ENCODE measurements around the gene DEDD2.
A peak's percentile ranks its signal among the peaks of the same experiment; 100 is the strongest.

Gene DEDD2

GRCh38 chr19:42230571-42230970 lies 13.1 kb upstream of the DEDD2 start:
- no peak overlapping the region for H3K4me3 ChIP-seq (ENCODE audit: low read depth, low read length)
- DNase-seq (ENCODE audit: low read depth): no peak
- TF ChIP-seq, protein P1, sequence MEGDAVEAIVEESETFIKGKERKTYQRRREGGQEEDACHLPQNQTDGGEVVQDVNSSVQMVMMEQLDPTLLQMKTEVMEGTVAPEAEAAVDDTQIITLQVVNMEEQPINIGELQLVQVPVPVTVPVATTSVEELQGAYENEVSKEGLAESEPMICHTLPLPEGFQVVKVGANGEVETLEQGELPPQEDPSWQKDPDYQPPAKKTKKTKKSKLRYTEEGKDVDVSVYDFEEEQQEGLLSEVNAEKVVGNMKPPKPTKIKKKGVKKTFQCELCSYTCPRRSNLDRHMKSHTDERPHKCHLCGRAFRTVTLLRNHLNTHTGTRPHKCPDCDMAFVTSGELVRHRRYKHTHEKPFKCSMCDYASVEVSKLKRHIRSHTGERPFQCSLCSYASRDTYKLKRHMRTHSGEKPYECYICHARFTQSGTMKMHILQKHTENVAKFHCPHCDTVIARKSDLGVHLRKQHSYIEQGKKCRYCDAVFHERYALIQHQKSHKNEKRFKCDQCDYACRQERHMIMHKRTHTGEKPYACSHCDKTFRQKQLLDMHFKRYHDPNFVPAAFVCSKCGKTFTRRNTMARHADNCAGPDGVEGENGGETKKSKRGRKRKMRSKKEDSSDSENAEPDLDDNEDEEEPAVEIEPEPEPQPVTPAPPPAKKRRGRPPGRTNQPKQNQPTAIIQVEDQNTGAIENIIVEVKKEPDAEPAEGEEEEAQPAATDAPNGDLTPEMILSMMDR (conservative IDR thresholded peaks at IDR 0.05; ENCODE audit: low read depth, low read length): no peak

DNA sequence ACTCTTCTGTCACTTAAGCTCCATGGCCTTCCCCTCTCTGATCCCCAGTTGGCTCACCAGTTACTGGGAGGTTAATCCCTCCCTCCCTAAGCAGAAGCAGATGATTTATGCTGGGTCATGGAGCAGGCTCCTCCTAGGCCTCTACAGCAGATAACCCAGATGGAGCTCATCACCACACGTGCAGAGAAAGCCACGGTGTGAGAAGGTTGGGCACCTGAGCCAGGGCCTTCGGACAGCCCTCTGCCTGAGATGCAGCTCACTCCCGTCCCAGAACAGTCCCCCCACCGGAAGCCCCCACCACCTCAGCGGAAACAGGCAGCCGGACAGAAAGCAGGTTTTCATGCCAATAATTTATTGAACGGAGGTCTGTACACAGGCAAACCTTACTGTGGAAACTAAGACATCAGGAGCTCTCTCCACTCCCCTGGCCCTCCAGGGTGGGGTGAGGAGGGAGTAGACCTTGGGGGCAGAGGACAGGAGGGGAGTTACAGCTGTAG lies 12.4 kb upstream of the DEDD2 start:
- peak; percentile 13 for DNase-seq (ENCODE audit: low read depth)
- TF ChIP-seq, protein P1 (conservative IDR thresholded peaks at IDR 0.05; ENCODE audit: low read depth, low read length): no peak

DNA sequence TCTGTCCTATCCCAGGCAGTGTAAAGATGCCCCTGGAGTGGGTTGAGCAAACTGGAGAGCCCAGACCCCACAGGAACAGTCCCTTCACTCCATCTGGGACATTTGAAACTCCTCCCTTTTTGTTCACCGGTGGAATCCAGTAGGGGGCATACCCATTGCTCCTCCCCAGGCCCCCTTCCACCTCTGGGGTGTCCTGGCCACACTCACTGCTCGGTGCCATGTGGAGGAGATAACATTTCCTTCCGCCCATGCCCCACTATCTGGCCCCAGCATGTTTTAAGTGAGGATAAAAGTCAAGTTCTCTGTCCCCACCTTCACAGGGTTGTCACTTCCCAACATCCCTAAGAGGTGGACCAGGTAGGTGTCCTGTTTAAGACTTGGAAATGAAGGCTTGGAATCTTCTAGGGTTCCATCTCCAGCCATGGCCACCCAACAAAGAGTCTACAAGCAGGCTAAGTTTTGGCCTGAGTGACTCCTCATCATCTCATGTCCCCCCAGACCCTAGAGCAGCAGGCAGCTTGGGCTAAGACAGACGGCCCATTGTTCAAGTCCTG lies 11.9 kb upstream of the DEDD2 start:
- no peak for DNase-seq (ENCODE audit: low read depth)
- H3K4me3 ChIP-seq (ENCODE audit: low read depth, low read length): no peak overlapping the region
- TF ChIP-seq, protein P1 (conservative IDR thresholded peaks at IDR 0.05; ENCODE audit: low read depth, low read length): peak; percentile 12

More for the DNA sequence above, 12.4 kb upstream of the DEDD2 start:
- no peak overlapping the region for H3K4me3 ChIP-seq (ENCODE audit: low read depth, low read length)

DNA sequence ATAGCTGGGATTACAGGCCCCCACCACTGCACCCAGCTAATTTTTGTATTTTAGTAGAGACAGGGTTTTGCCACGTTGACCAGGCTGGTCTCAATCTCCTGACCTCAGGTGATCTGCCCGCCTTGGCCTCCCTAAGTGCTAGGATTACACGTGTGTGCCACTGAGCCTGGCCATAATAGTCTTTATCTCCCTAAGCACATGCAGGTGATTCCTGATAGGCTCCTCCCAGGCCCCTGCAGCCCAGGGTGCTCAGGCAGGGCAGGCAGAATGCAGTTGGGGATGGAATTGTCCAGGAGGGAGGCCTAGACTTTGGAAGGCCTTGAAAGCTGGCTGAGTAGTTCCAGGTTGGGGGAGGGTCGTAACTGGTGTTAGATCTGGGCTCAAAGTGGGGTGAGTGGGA lies 11.2 kb upstream of the DEDD2 start:
- DNase-seq (ENCODE audit: low read depth): no peak
- TF ChIP-seq, protein P1 (conservative IDR thresholded peaks at IDR 0.05; ENCODE audit: low read depth, low read length): no peak
- H3K4me3 ChIP-seq (ENCODE audit: low read depth, low read length): no peak overlapping the region

GRCh38 chr19:42226886-42227285 lies 9.4 kb upstream of the DEDD2 start:
- no peak overlapping the region for H3K4me3 ChIP-seq (ENCODE audit: low read depth, low read length)
- TF ChIP-seq, protein P1 (conservative IDR thresholded peaks at IDR 0.05; ENCODE audit: low read depth, low read length): no peak
- DNase-seq (ENCODE audit: low read depth): peak; percentile 34

DNA sequence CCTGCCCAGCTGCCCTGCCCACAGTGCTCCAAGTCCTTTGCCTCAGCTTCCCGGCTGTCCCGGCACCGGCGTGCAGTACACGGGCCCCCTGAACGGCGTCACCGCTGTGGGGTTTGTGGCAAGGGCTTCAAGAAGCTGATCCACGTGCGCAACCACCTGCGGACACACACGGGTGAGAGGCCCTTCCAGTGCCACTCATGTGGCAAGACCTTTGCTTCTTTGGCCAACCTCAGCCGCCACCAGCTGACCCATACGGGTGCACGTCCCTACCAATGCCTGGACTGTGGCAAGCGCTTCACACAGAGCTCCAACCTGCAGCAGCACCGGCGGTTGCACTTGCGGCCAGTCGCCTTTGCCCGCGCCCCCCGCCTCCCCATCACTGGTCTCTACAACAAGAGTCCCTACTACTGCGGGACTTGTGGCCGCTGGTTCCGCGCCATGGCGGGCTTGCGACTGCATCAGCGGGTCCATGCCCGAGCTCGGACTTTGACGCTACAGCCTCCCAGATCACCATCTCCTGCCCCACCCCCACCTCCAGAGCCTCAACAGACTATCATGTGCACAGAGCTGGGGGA lies 8.3 kb upstream of the DEDD2 start:
- no peak overlapping the region for H3K4me3 ChIP-seq (ENCODE audit: low read depth, low read length)
- TF ChIP-seq, protein P1 (conservative IDR thresholded peaks at IDR 0.05; ENCODE audit: low read depth, low read length): no peak

More for the DNA sequence above, 8.3 kb upstream of the DEDD2 start:
- no peak for DNase-seq (ENCODE audit: low read depth)

Measured in choroid plexus epithelial cell (primary cell).